Activated CD8-positive, alpha-beta T cell treated with anti-CD3 and anti-CD28 coated beads for 36 hours (primary cell): ENCODE measurements around the gene TRA2B. TPM values are rescaled to one million over a fixed set of nuclear protein-coding genes. Genes with fewer than 3 reads are reported as not detected.

Experiments
- ATAC-seq: fragments of 200-7000 bp; cut with Tn5 transposase; one replicate; pipeline ENCODE4 v1.10.0; 2021; ENCODE audit warnings: mild to moderate bottlenecking, moderate library complexity
- CTCF ChIA-PET: fragments of 350-600 bp; sonication (Branson Sonifier 250); formaldehyde crosslinking; loops from one replicate; lab custom pipeline; 2021; ENCODE audit warnings: antibody characterized with exemption; lab: Charles Lee
- POLR2A ChIA-PET: fragments of 350-600 bp; sonication (Branson Sonifier 250); formaldehyde crosslinking; loops from one replicate; lab custom pipeline; 2021; ENCODE audit warnings: antibody characterized with exemption; lab: Charles Lee
- DNase-seq: peaks from one replicate; pipeline ENCODE4 v3.0.0-alpha.2; 2020
- H3K27ac Mint-ChIP-seq: one replicate; pipeline ENCODE4 v1.8.0; 2021; ENCODE audit warnings: mild to moderate bottlenecking, mixed read lengths
- H3K27me3 Mint-ChIP-seq: one replicate; pipeline ENCODE4 v1.8.0; 2021; ENCODE audit warnings: mixed read lengths
- H3K36me3 Mint-ChIP-seq: one replicate; pipeline ENCODE4 v1.8.0; 2021; ENCODE audit warnings: low read depth, mixed read lengths
- H3K4me1 Mint-ChIP-seq: one replicate; pipeline ENCODE4 v1.8.0; 2021; ENCODE audit warnings: low read depth, mixed read lengths
- H3K4me3 Mint-ChIP-seq: one replicate; pipeline ENCODE4 v1.8.0; 2021; ENCODE audit warnings: mild to moderate bottlenecking, moderate library complexity, mixed read lengths
- H3K9me3 Mint-ChIP-seq: one replicate; pipeline ENCODE4 v1.8.0; 2021; ENCODE audit warnings: mixed read lengths
- intact Hi-C: fragments of 100-400 bp; cut with micrococcal nuclease; formaldehyde crosslinking; loops from one replicate; pipeline ENCODE4 v1.10.0; 2022
- total RNA-seq, 2 experiments: library from RNA; stranded (reverse); gene quantifications; one replicate each; pipeline ENCODE4 v1.2.3, GENCODE V29; 2021
- TF ChIP-seq, protein P1 (sequence below): fragments of 200-600 bp; IDR thresholded peaks from one replicate; pipeline ENCODE4 v1.8.0; 2022; ENCODE audit warnings: antibody characterized with exemption, mild to moderate bottlenecking

The TRA2B gene
- total RNA-seq, 2 experiments from 2014 or later, result 210 to 219 TPM

DNA sequence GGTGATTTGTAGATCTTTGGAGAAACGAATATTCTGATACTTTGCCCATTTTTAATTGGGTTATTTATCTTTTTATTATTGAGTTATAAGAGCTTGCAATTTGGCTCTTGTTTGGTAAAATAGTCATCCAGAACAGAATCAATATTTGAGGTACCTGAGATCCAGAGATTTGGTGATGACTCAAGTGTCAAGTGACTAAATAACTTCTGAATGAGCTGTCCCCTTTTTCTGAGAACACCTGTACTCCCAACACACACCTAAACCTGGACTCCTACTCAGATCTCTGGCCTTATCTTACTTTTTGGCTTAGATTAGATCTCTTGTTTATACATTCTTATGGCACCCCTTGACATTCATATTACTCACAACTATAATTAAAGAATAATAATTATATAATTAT, 3.1 kb upstream of the TRA2B start:
- ATAC-seq (no peak), DNase-seq (no peak)
- POLR2A ChIA-PET, result no interaction called here
- intact Hi-C loops, result no loop called here
- H3K27ac Mint-ChIP-seq, result no peak overlapping the region
- peaks cover 25% of the 10 kb centered on the region for H3K36me3 Mint-ChIP-seq
- TF ChIP-seq, protein P1, sequence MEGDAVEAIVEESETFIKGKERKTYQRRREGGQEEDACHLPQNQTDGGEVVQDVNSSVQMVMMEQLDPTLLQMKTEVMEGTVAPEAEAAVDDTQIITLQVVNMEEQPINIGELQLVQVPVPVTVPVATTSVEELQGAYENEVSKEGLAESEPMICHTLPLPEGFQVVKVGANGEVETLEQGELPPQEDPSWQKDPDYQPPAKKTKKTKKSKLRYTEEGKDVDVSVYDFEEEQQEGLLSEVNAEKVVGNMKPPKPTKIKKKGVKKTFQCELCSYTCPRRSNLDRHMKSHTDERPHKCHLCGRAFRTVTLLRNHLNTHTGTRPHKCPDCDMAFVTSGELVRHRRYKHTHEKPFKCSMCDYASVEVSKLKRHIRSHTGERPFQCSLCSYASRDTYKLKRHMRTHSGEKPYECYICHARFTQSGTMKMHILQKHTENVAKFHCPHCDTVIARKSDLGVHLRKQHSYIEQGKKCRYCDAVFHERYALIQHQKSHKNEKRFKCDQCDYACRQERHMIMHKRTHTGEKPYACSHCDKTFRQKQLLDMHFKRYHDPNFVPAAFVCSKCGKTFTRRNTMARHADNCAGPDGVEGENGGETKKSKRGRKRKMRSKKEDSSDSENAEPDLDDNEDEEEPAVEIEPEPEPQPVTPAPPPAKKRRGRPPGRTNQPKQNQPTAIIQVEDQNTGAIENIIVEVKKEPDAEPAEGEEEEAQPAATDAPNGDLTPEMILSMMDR, result no peak
- peaks cover 3% of the 10 kb centered on the region for H3K27me3 Mint-ChIP-seq
- H3K4me1 Mint-ChIP-seq, result peaks cover 23% of the 10 kb centered on the region
- peaks cover 3% of the 10 kb centered on the region for H3K9me3 Mint-ChIP-seq
- CTCF ChIA-PET, result interaction anchor here (1.0 to 5.4 kb wide), 2 partner anchors 17 to 32 kb away, joined by 3 to 186 read pairs; no protein-coding TSS in a partner anchor
- H3K4me3 Mint-ChIP-seq, result no peak overlapping the region

DNA sequence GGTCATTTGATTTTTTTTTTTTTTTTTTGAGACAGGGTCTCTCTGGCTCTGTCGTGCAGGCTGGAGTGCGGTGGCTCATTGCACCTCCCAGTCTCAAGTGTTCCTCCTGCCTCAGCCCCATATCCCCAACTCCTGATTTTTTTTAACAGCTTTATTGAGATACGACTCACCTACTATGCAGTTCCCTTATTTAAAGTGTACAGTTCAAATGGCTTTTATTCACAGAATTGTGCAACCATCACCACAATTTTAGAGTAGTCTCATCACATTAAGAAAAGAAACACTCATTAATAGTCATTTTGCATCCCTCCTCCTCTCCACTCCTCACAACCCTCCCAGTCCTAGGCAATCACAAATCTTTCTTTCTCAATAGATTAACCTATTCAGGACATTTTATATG, 1.9 kb upstream of the TRA2B start:
- no peak for DNase-seq
- peaks cover 3% of the 10 kb centered on the region for H3K27me3 Mint-ChIP-seq
- peaks cover 37% of the 10 kb centered on the region for H3K36me3 Mint-ChIP-seq
- peaks cover 23% of the 10 kb centered on the region for H3K4me1 Mint-ChIP-seq
- CTCF ChIA-PET, result no interaction called here
- intact Hi-C loops, result loop anchor here (5.0 kb wide), 1 partner anchor 848 kb away; no protein-coding TSS in a partner anchor
- POLR2A ChIA-PET, result no interaction called here
- H3K27ac Mint-ChIP-seq, result no peak overlapping the region
- ATAC-seq, result no peak
- H3K9me3 Mint-ChIP-seq, result peaks cover 3% of the 10 kb centered on the region
- TF ChIP-seq, protein P1, result no peak
- H3K4me3 Mint-ChIP-seq, result no peak overlapping the region

DNA sequence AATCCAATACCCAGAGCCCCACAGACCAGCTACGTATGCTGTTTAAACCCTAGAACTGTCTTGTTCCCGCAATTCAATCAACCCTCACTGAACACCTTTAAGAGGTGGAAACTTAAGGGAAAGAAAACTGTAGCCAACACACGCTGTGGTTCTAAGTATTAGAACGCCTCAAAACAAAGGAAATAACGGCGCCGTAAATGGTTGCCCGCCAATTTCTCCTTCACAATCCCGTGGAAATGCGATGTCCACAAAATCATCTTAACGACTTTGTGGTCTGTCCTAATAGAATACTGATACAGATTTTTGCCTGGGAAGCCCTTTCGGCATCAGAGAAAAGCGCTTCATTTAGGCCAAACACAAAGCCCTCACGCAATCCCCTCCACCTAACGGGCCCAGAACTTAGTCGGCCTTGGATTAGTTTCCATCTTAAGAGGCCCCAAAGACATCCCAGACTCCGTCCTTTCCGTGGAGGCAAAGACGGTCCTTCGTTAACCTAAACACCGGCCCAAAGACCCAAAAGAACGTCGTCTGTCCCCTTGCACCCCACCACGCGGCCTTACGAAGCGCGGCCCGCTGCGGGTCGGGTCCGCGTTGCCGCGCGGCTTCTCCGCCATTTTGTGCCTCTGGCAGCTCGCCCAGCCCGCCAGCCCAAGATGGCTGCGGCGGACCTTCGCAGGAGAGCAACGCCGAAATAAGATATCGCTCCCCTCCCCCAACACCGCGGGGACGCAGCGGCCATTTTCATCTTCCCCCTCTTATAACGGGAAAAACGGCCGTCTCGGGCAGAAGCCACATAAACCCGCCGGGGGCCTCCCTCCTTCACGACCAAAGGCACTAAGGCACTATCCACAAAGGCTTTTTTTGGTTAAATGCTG, 763 bp downstream of the TRA2B start:
- ATAC-seq, result peak; percentile 59
- H3K4me1 Mint-ChIP-seq, result peaks cover 23% of the 10 kb centered on the region
- H3K4me3 Mint-ChIP-seq, result peak overlapping the region; percentile 100
- DNase-seq, result peak; percentile 93
- TF ChIP-seq, protein P1, result no peak
- CTCF ChIA-PET, result interaction anchor here (0.6 to 1.5 kb wide), 4 partner anchors 10 to 635 kb away, joined by 3 to 5 read pairs (median 3); no protein-coding TSS in a partner anchor
- intact Hi-C loops, result loop anchor here (5.0 kb wide), 1 partner anchor 850 kb away; no protein-coding TSS in a partner anchor
- peak overlapping the region; percentile 100 for H3K27ac Mint-ChIP-seq
- peaks cover 3% of the 10 kb centered on the region for H3K27me3 Mint-ChIP-seq
- H3K9me3 Mint-ChIP-seq, result peaks cover 3% of the 10 kb centered on the region
- H3K36me3 Mint-ChIP-seq, result peaks cover 60% of the 10 kb centered on the region
- POLR2A ChIA-PET, result interaction anchor here (0.7 to 3.9 kb wide), 25 partner anchors 10 to 869 kb away, joined by 3 to 144 read pairs (median 5); partner anchors contain the start of genes DNAJB11, EIF4A2 and RFC4

DNA sequence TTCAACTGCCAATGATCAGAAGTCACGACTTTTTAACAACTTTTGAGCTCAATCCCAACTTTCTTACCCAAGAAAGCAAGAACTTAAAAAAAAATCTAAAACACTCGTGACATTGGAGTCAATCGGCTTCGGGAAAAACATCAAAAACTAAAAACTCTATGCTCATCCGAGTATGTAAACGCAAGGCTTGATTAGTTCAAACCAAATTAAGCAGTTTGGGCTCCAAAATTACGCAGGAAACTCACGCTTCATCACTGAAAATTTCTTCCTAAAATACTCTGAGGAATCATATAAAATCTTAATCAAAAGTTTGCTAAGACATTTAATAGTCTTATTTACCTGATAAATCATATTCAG, 1.6 kb downstream of the TRA2B start:
- ChIA-PET POLR2A (interaction anchor here (1.4 to 3.9 kb wide), 11 partner anchors 11 to 870 kb away, joined by 4 to 144 read pairs (median 13); partner anchors contain the start of genes DNAJB11, EIF4A2 and RFC4), CTCF (interaction anchor here (1.0 kb wide), 1 partner anchor 10 kb away, joined by 3 read pairs; no protein-coding TSS in a partner anchor)
- Mint-ChIP-seq H3K9me3 (peaks cover 3% of the 10 kb centered on the region), H3K4me1 (peaks cover 29% of the 10 kb centered on the region), H3K36me3 (peaks cover 68% of the 10 kb centered on the region), H3K27ac (peak overlapping the region; percentile 100), H3K4me3 (peak overlapping the region; percentile 100), H3K27me3 (peaks cover 3% of the 10 kb centered on the region)
- intact Hi-C loops, result loop anchor here (5.0 kb wide), 1 partner anchor 851 kb away; no protein-coding TSS in a partner anchor
- TF ChIP-seq, protein P1, result no peak
- DNase-seq, result no peak
- ATAC-seq, result no peak
